ENCODE measurements around the gene ITGA4. TPM values are rescaled to one million over a fixed set of nuclear protein-coding genes. Genes with fewer than 3 reads are reported as not detected.

Gene ITGA4
- total and polyA plus RNA-seq, 2 experiments from 2014 or later, result 0.39 to 0.44 TPM

- DNase-seq (ENCODE audit: low read depth in 1 of 2, low spot score in 1 of 2), result no peak
- Histone ChIP-seq H3K36me3 (no peaks in the 10 kb centered on the region), H3K9me3 (ENCODE audit: low read depth) (no peaks in the 10 kb centered on the region), H3K4me1 (ENCODE audit: low read depth) (no peaks in the 10 kb centered on the region), H3K4me3 (no peak overlapping the region), H3K27me3 (no peaks in the 10 kb centered on the region), H3K27ac (no peak overlapping the region)
- no peak for TF ChIP-seq CTCF (IDR thresholded peaks at IDR 0.05; ENCODE audit: low read depth, low read length)
Measured at GRCh38 chr2:181552808-181553207, 95.6 kb downstream of the ITGA4 start.

GRCh38 chr2:181553244-181553643, 96.1 kb downstream of the ITGA4 start:
- Histone ChIP-seq H3K36me3 (no peaks in the 10 kb centered on the region), H3K27me3 (no peaks in the 10 kb centered on the region), H3K9me3 (ENCODE audit: low read depth) (no peaks in the 10 kb centered on the region), H3K4me1 (ENCODE audit: low read depth) (no peaks in the 10 kb centered on the region), H3K4me3 (no peak overlapping the region), H3K27ac (no peak overlapping the region)
- no peak for TF ChIP-seq CTCF (IDR thresholded peaks at IDR 0.05; ENCODE audit: low read depth, low read length)
- DNase-seq (ENCODE audit: low read depth in 1 of 2, low spot score in 1 of 2), result no peak

GRCh38 chr2:181554061-181554830, 97.1 kb downstream of the ITGA4 start:
- Histone ChIP-seq H3K4me1 (ENCODE audit: low read depth) (no peaks in the 10 kb centered on the region), H3K27ac (no peak overlapping the region), H3K27me3 (no peaks in the 10 kb centered on the region), H3K36me3 (no peaks in the 10 kb centered on the region), H3K4me3 (no peak overlapping the region), H3K9me3 (ENCODE audit: low read depth) (no peaks in the 10 kb centered on the region)
- DNase-seq (ENCODE audit: low read depth in 1 of 2, low spot score in 1 of 2), result no peak
- no peak for TF ChIP-seq CTCF (IDR thresholded peaks at IDR 0.05; ENCODE audit: low read depth, low read length)

GRCh38 chr2:181558371-181558770, 101.2 kb downstream of the ITGA4 start:
- no peak for TF ChIP-seq CTCF (IDR thresholded peaks at IDR 0.05; ENCODE audit: low read depth, low read length)
- no peaks in the 10 kb centered on the region for H3K36me3 ChIP-seq
- no peak overlapping the region for H3K4me3 ChIP-seq
- no peaks in the 10 kb centered on the region for H3K27me3 ChIP-seq
- peaks cover 12% of the 10 kb centered on the region for H3K4me1 ChIP-seq (ENCODE audit: low read depth)
- H3K27ac ChIP-seq, result no peak overlapping the region
- DNase-seq (ENCODE audit: low read depth in 1 of 2, low spot score in 1 of 2), result no peak
- no peaks in the 10 kb centered on the region for H3K9me3 ChIP-seq (ENCODE audit: low read depth)

GRCh38 chr2:181563101-181563692, 106.0 kb downstream of the ITGA4 start:
- H3K36me3 ChIP-seq, result no peaks in the 10 kb centered on the region
- no peaks in the 10 kb centered on the region for H3K27me3 ChIP-seq
- H3K27ac ChIP-seq, result peak overlapping the region; percentile 82
- no peak for DNase-seq (ENCODE audit: low read depth in 1 of 2, low spot score in 1 of 2)
- TF ChIP-seq CTCF (IDR thresholded peaks at IDR 0.05; ENCODE audit: low read depth, low read length), result no peak
- no peak overlapping the region for H3K4me3 ChIP-seq
- peaks cover 18% of the 10 kb centered on the region for H3K4me1 ChIP-seq (ENCODE audit: low read depth)
- H3K9me3 ChIP-seq (ENCODE audit: low read depth), result no peaks in the 10 kb centered on the region

Measured in cardiac muscle cell (in vitro differentiated cells and primary cell).